ENCODE data around the gene TCF12. TPM values are rescaled to one million over a fixed set of nuclear protein-coding genes. Genes with fewer than 3 reads are reported as not detected.

The TCF12 gene
- total and polyA plus RNA-seq, 2 of the 8 experiments (the other 6 are each of a cell fraction or from before 2014, with no cell fraction given), result 85.8 to 101 TPM

DNA sequence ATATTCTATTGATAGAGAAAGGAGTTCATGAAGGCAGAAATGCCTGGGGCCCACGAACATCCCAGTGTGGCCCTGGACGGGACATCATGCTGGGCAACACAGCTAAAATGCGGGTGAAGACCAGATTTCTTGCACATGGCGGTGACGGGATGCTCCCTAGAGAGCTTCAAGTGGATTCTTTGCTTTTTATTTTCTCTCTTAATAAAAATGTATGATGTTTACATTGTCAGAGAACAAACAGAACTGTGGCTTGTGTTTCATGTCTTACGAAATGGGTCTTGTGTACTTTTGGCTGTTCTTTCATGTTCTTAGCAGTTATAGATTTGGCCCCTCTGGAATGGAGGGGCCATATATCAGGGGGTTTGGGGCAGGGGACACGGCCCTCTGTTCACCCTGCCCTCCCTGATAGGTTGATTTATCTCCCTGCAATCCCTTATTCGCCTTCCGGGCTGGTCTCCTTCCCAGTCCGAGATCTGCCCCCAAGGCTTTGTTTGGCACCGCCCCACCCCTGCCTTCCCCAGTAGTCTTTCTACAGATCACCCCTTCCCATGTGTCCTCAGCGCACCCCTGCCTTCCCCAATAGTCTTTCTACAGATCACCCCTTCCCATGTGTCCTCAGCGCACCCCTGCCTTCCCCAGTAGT, 389.2 kb downstream of the TCF12 start:
- Histone ChIP-seq H4K91ac (replicated peaks; ENCODE audit: insufficient read length, low read length) (no peak overlapping the region), H2AFZ (ENCODE audit: low read length) (no peak overlapping the region), H4K20me1 (replicated peaks in 1 of 2; ENCODE audit: control insufficient read depth in 1 of 2, insufficient read depth in 2 of 2, low read length in 2 of 2) (no peaks in the 10 kb centered on the region), H3K4me3 (ENCODE audit: extremely low read depth in 1 of 4, insufficient read depth in 2 of 4, low read depth in 3 of 4, low read length in 4 of 4) (peak overlapping the region in 1 of 4 experiments; percentile 69; a peak in 1 of 8 replicates), H3K27ac (ENCODE audit: low read depth, low read length) (no peak overlapping the region), H3K9me3 (ENCODE audit: insufficient read depth in 2 of 2, low read depth in 1 of 2, low read length in 1 of 2) (no peaks in the 10 kb centered on the region), H3K23me2 (ENCODE audit: low read depth, low read length) (peaks cover 2% of the 10 kb centered on the region; the same call in 1 of the 2 replicates), H2BK5ac (ENCODE audit: low read depth, low read length) (no peak overlapping the region), H3K4me2 (ENCODE audit: insufficient read depth in 1 of 2, low read depth in 2 of 2, low read length in 2 of 2) (peak overlapping the region in 1 of 2 experiments; percentile 92; a peak in 1 of 4 replicates), H3K14ac (ENCODE audit: insufficient read length) (no peak overlapping the region), H3K79me1 (ENCODE audit: low read depth, low read length) (no peaks in the 10 kb centered on the region), H2BK20ac (ENCODE audit: low read length) (no peak overlapping the region), H3K18ac (ENCODE audit: extremely low read depth, low read length) (no peak overlapping the region), H3K56ac (replicated peaks; ENCODE audit: insufficient read length, low read depth, low read length) (no peak overlapping the region), H3K9ac (replicated peaks in 1 of 4; ENCODE audit: extremely low read depth in 1 of 4, low read depth in 3 of 4, low read length in 3 of 4) (no peak overlapping the region), H3K79me2 (ENCODE audit: control insufficient read depth in 1 of 2, insufficient read depth in 2 of 2, low read length in 2 of 2) (no peaks in the 10 kb centered on the region), H4K5ac (ENCODE audit: insufficient read length, low read depth, low read length) (no peak overlapping the region), H4K8ac (ENCODE audit: extremely low read depth, insufficient read depth, low read length) (no peak overlapping the region), H3K36me3 (ENCODE audit: control insufficient read depth in 2 of 4, insufficient read depth in 4 of 4, low read length in 3 of 4) (no peaks in the 10 kb centered on the region), H3K4ac (replicated peaks; ENCODE audit: insufficient read length, low read depth, low read length) (no peak overlapping the region), H3K4me1 (replicated peaks in 1 of 4; ENCODE audit: control insufficient read depth in 3 of 4, insufficient read depth in 4 of 4, low read length in 3 of 4) (peaks cover 4 to 12% (median 9%) of the 10 kb centered on the region in 4 experiments), H3K23ac (ENCODE audit: insufficient read length) (no peak overlapping the region), H2AK5ac (ENCODE audit: low read depth, low read length) (no peak overlapping the region), H3K27me3 (replicated peaks in 1 of 4; ENCODE audit: control insufficient read depth in 3 of 4, extremely low read depth in 1 of 4, insufficient read depth in 3 of 4, low read length in 3 of 4) (no peaks in the 10 kb centered on the region), H2BK15ac (ENCODE audit: low read length) (no peak overlapping the region), H2BK120ac (replicated peaks; ENCODE audit: low read depth, low read length) (no peak overlapping the region), H2BK12ac (ENCODE audit: low read depth, low read length) (no peak overlapping the region)
- TF ChIP-seq HDAC6 (IDR thresholded peaks at IDR 0.05; ENCODE audit: low read depth, low read length), result no peak
- no peak for TF ChIP-seq SAP30 (IDR thresholded peaks at IDR 0.05; ENCODE audit: insufficient read depth, insufficient replicate concordance, low read length)
- TF ChIP-seq MAX (IDR thresholded peaks at IDR 0.05), result no peak
- TF ChIP-seq JUND (IDR thresholded peaks at IDR 0.05; ENCODE audit: low read length), result no peak
- no peak for TF ChIP-seq TAF7 (optimal IDR thresholded peaks at IDR 0.05; ENCODE audit: borderline replicate concordance, low read depth, low read length)
- no peak for TF ChIP-seq TBP (IDR thresholded peaks at IDR 0.05; ENCODE audit: low read depth, low read length)
- no peak for TF ChIP-seq EZH2 (IDR thresholded peaks at IDR 0.05; ENCODE audit: low read depth, low read length, severe bottlenecking)
- no peak for TF ChIP-seq ASH2L (IDR thresholded peaks at IDR 0.05; ENCODE audit: low read length)
- CTCF ChIA-PET (ENCODE audit: partially characterized antibody), result interaction anchor here (0.7 to 6.5 kb wide), 9 partner anchors 15 to 484 kb away, joined by 3 to 58 read pairs (median 5); no protein-coding TSS in a partner anchor
- 96% methylated on average over 12 of the region's 13 CpGs; no CpG with 5 or more reads in 1 of the 2 experiments for WGBS, 2 experiments (ENCODE audit: extremely low coverage in 1 of 2, insufficient coverage in 1 of 2, insufficient read length in 1 of 2, insufficient replicate concordance in 2 of 2, low coverage in 1 of 2, low lambda C conversion rate in 2 of 2, missing lambda C conversion rate in 1 of 2)
- POLR2A ChIA-PET (ENCODE audit: partially characterized antibody), result interaction anchor here (0.9 to 2.3 kb wide), 3 partner anchors 12 to 161 kb away, joined by 3 to 10 read pairs (median 9); no protein-coding TSS in a partner anchor
- DNase-seq (ENCODE audit: low read depth in 1 of 2, low spot score in 2 of 2), result no peak
- no peak for FAIRE-seq
